HG02938 (cell line): ENCODE results near the gene HIPK4.
"Not testable (repeated sequence)": the region's sequence is repeated elsewhere in the genome, so short reads cannot be mapped to it uniquely, and the experiment has no call there.

Experiments
- ATAC-seq: cut with Tn5 transposase; IDR thresholded peaks from one replicate; pipeline ENCODE4 v1.9.1; 2021; ENCODE audit warnings: mild to moderate bottlenecking, moderate library complexity; ENCODE audit not compliant: unreplicated experiment

Gene HIPK4

GRCh38 chr19:40418040-40418439 lies 28.1 kb upstream of the HIPK4 start:
- ATAC-seq: no peak

GRCh38 chr19:40417643-40417981 lies 27.6 kb upstream of the HIPK4 start:
- no peak for ATAC-seq

GRCh38 chr19:40416918-40417642 lies 27.1 kb upstream of the HIPK4 start:
- no peak for ATAC-seq

- ATAC-seq: no peak
Measured at GRCh38 chr19:40415768-40416167, 25.8 kb upstream of the HIPK4 start.

- ATAC-seq: no peak
Measured at GRCh38 chr19:40414542-40415535, 24.9 kb upstream of the HIPK4 start.

- no peak for ATAC-seq
Measured at GRCh38 chr19:40413291-40413845, 23.4 kb upstream of the HIPK4 start, which contains the start of gene PRX. Gene PRX (minus strand): TSS chr19:40413378. CDS start chr19:40407932, 5,446 bp downstream.

- ATAC-seq: no peak
Measured at GRCh38 chr19:40412866-40413265, 22.9 kb upstream of the HIPK4 start.

- ATAC-seq: no peak
Measured at GRCh38 chr19:40411958-40412499, 22.0 kb upstream of the HIPK4 start.

- ATAC-seq: no peak
Measured at GRCh38 chr19:40411125-40411842, 21.3 kb upstream of the HIPK4 start.

GRCh38 chr19:40410030-40410389 lies 20.0 kb upstream of the HIPK4 start:
- no peak for ATAC-seq

- ATAC-seq: not testable (repeated sequence)
Measured at GRCh38 chr19:40408598-40408925, 18.6 kb upstream of the HIPK4 start.

- ATAC-seq: no peak
Measured at GRCh38 chr19:40407714-40408597, 18.0 kb upstream of the HIPK4 start.

GRCh38 chr19:40403262-40403984 lies 13.4 kb upstream of the HIPK4 start:
- ATAC-seq: peak; percentile 54

GRCh38 chr19:40400559-40400958 lies 10.6 kb upstream of the HIPK4 start:
- ATAC-seq: no peak

- ATAC-seq: no peak
Measured at GRCh38 chr19:40398417-40399131, 8.6 kb upstream of the HIPK4 start.

- no peak for ATAC-seq
Measured at GRCh38 chr19:40397568-40397906, 7.6 kb upstream of the HIPK4 start.

- no peak for ATAC-seq
Measured at GRCh38 chr19:40396886-40397567, 7.0 kb upstream of the HIPK4 start.

GRCh38 chr19:40395956-40396355 lies 6.0 kb upstream of the HIPK4 start:
- no peak for ATAC-seq
